Measurements from ENCODE around the gene CYP51A1. TPM values are rescaled to one million over a fixed set of nuclear protein-coding genes. Genes with fewer than 3 reads are reported as not detected.
"Not testable (repeated sequence)": the region's sequence is repeated elsewhere in the genome, so short reads cannot be mapped to it uniquely, and the experiment has no call there.

The CYP51A1 gene
- total RNA-seq, 2 donors from 2014 or later: 62.5 to 74.6 TPM

- not testable (repeated sequence) for ATAC-seq; H3K4me3 Mint-ChIP-seq; DNase-seq (ENCODE audit: low spot score); H3K4me1 Mint-ChIP-seq (ENCODE audit: low read depth in 2 of 2); H3K9me3 Mint-ChIP-seq; H3K27me3 Mint-ChIP-seq; H3K27ac Mint-ChIP-seq
- H3K36me3 Mint-ChIP-seq: peaks cover 18% of the 10 kb centered on the region
Observed at GRCh38 chr7:92102862-92103261, 31.4 kb downstream of the CYP51A1 start.

GRCh38 chr7:92100534-92100933 is 33.7 kb downstream of the CYP51A1 start:
- Mint-ChIP-seq H3K9me3 (no peaks in the 10 kb centered on the region), H3K27me3 (no peaks in the 10 kb centered on the region), H3K4me3 (no peak overlapping the region), H3K27ac (no peak overlapping the region), H3K4me1 (ENCODE audit: low read depth in 2 of 2) (no peaks in the 10 kb centered on the region), H3K36me3 (peaks cover 29% of the 10 kb centered on the region)
- DNase-seq (ENCODE audit: low spot score): no peak
- ATAC-seq: no peak

GRCh38 chr7:92095380-92095779 is 38.9 kb downstream of the CYP51A1 start:
- H3K4me1 Mint-ChIP-seq (ENCODE audit: low read depth in 2 of 2): no peaks in the 10 kb centered on the region
- no peaks in the 10 kb centered on the region for H3K9me3 Mint-ChIP-seq
- no peak for DNase-seq (ENCODE audit: low spot score)
- H3K27ac Mint-ChIP-seq: no peak overlapping the region
- ATAC-seq: no peak
- peaks cover 25% of the 10 kb centered on the region for H3K36me3 Mint-ChIP-seq
- no peak overlapping the region for H3K4me3 Mint-ChIP-seq
- H3K27me3 Mint-ChIP-seq: no peaks in the 10 kb centered on the region

GRCh38 chr7:92092210-92092609 is 42.1 kb downstream of the CYP51A1 start:
- DNase-seq (ENCODE audit: low spot score): no peak
- H3K4me3 Mint-ChIP-seq: no peak overlapping the region

GRCh38 chr7:92088266-92088665 is 46.0 kb downstream of the CYP51A1 start:
- Mint-ChIP-seq H3K4me3 (no peak overlapping the region), H3K27me3 (no peaks in the 10 kb centered on the region), H3K4me1 (ENCODE audit: low read depth in 2 of 2) (no peaks in the 10 kb centered on the region), H3K27ac (no peak overlapping the region), H3K9me3 (no peaks in the 10 kb centered on the region), H3K36me3 (peaks cover 17% of the 10 kb centered on the region)
- no peak for ATAC-seq
- no peak for DNase-seq (ENCODE audit: low spot score)

More at GRCh38 chr7:92092210-92092609, 42.1 kb downstream of the CYP51A1 start:
- ATAC-seq: no peak
- Mint-ChIP-seq H3K4me1 (ENCODE audit: low read depth in 2 of 2) (no peaks in the 10 kb centered on the region), H3K9me3 (no peaks in the 10 kb centered on the region), H3K36me3 (peaks cover 13% of the 10 kb centered on the region), H3K27me3 (no peaks in the 10 kb centered on the region), H3K27ac (no peak overlapping the region)

GRCh38 chr7:92083922-92084321 is 50.4 kb downstream of the CYP51A1 start:
- not testable (repeated sequence) for H3K9me3 Mint-ChIP-seq; H3K4me1 Mint-ChIP-seq (ENCODE audit: low read depth in 2 of 2); H3K27me3 Mint-ChIP-seq; DNase-seq (ENCODE audit: low spot score); H3K4me3 Mint-ChIP-seq; H3K27ac Mint-ChIP-seq; ATAC-seq
- H3K36me3 Mint-ChIP-seq: peaks cover 32% of the 10 kb centered on the region

GRCh38 chr7:92076509-92076908 is 57.8 kb downstream of the CYP51A1 start:
- Mint-ChIP-seq H3K36me3 (peaks cover 23% of the 10 kb centered on the region), H3K27me3 (no peaks in the 10 kb centered on the region), H3K4me1 (ENCODE audit: low read depth in 2 of 2) (peaks cover 0 to 7% of the 10 kb centered on the region in 2 donors), H3K27ac (no peak overlapping the region), H3K9me3 (no peaks in the 10 kb centered on the region), H3K4me3 (no peak overlapping the region)
- ATAC-seq (no peak), DNase-seq (ENCODE audit: low spot score) (no peak)

- H3K4me1 Mint-ChIP-seq (ENCODE audit: low read depth in 2 of 2): peaks cover 0 to 7% of the 10 kb centered on the region in 2 donors
- DNase-seq (ENCODE audit: low spot score) (no peak), ATAC-seq (peak; percentile 32 to 84)
- H3K36me3 Mint-ChIP-seq: peaks cover 23% of the 10 kb centered on the region
- no peak overlapping the region for H3K27ac Mint-ChIP-seq
- no peak overlapping the region for H3K4me3 Mint-ChIP-seq
- no peaks in the 10 kb centered on the region for H3K27me3 Mint-ChIP-seq
- H3K9me3 Mint-ChIP-seq: no peaks in the 10 kb centered on the region
Observed at GRCh38 chr7:92075455-92076158, 58.7 kb downstream of the CYP51A1 start.

GRCh38 chr7:92072708-92073107 is 61.6 kb downstream of the CYP51A1 start:
- DNase-seq (ENCODE audit: low spot score): no peak
- H3K4me3 Mint-ChIP-seq: no peak overlapping the region
- H3K4me1 Mint-ChIP-seq (ENCODE audit: low read depth in 2 of 2): peaks cover 0 to 7% of the 10 kb centered on the region in 2 donors
- no peaks in the 10 kb centered on the region for H3K9me3 Mint-ChIP-seq
- H3K27me3 Mint-ChIP-seq: no peaks in the 10 kb centered on the region
- peaks cover 16% of the 10 kb centered on the region for H3K36me3 Mint-ChIP-seq
- no peak overlapping the region for H3K27ac Mint-ChIP-seq
- ATAC-seq: no peak

- no peak for DNase-seq (ENCODE audit: low spot score)
- no peaks in the 10 kb centered on the region for H3K27me3 Mint-ChIP-seq
- H3K27ac Mint-ChIP-seq: no peak overlapping the region
- peaks cover 0 to 7% of the 10 kb centered on the region in 2 donors for H3K4me1 Mint-ChIP-seq (ENCODE audit: low read depth in 2 of 2)
- no peak overlapping the region for H3K4me3 Mint-ChIP-seq
- no peaks in the 10 kb centered on the region for H3K9me3 Mint-ChIP-seq
- no peak for ATAC-seq
- peaks cover 22% of the 10 kb centered on the region for H3K36me3 Mint-ChIP-seq
Observed at GRCh38 chr7:92072121-92072520, 62.2 kb downstream of the CYP51A1 start.

- DNase-seq (ENCODE audit: low spot score) (no peak), ATAC-seq (no peak)
- no peaks in the 10 kb centered on the region for H3K9me3 Mint-ChIP-seq
- H3K27me3 Mint-ChIP-seq: no peaks in the 10 kb centered on the region
- peaks cover 27% of the 10 kb centered on the region for H3K36me3 Mint-ChIP-seq
- no peak overlapping the region for H3K4me3 Mint-ChIP-seq
- no peak overlapping the region for H3K27ac Mint-ChIP-seq
- peaks cover 0 to 7% of the 10 kb centered on the region in 2 donors for H3K4me1 Mint-ChIP-seq (ENCODE audit: low read depth in 2 of 2)
Observed at GRCh38 chr7:92071032-92071431, 63.2 kb downstream of the CYP51A1 start.

GRCh38 chr7:92064438-92065029 is 69.7 kb downstream of the CYP51A1 start:
- ATAC-seq: no peak
- Mint-ChIP-seq H3K4me1 (ENCODE audit: low read depth in 2 of 2) (no peaks in the 10 kb centered on the region), H3K27ac (no peak overlapping the region), H3K9me3 (no peaks in the 10 kb centered on the region), H3K27me3 (no peaks in the 10 kb centered on the region), H3K4me3 (no peak overlapping the region), H3K36me3 (peaks cover 21% of the 10 kb centered on the region)
- DNase-seq (ENCODE audit: low spot score): no peak

Data from natural killer cell treated with Interleukin-12 subunit alpha and Interleukin-12 subunit beta and Interleukin-15 and Interleukin-18, amount 100 ng/mL, for 72 hours (primary cell).